ENCODE results near the gene DDX59. TPM values are rescaled to one million over a fixed set of nuclear protein-coding genes. Genes with fewer than 3 reads are reported as not detected.

DDX59 gene
- total RNA-seq, 1 experiment from 2014 or later: 16.0 TPM

DNA sequence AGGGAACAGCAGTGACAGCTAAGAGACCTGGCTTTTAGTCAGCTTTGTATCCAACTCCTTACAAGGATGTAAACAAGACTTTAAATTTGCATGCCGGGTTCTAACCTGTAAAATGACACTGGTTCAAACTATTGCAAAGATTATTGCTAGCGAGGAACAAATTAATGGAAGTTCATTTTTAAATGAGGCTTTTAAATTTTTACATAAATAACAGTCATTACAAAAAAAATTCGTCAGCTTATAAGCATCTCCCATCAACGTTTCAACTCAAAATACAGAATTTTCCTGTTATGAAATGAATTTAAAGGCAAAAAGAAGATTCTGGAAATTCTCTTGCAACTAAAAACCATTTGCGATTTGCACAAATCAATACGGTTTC is 49.8 kb downstream of the DDX59 start (continued):
- TF ChIP-seq ZBTB33 (IDR thresholded peaks at IDR 0.05; ENCODE audit: extremely low read depth, insufficient replicate concordance, low read length) (no peak), SRF (IDR thresholded peaks at IDR 0.05; ENCODE audit: low read depth) (no peak), ZFX (IDR thresholded peaks at IDR 0.05) (no peak)

- DNase-seq (ENCODE audit: low read depth, low spot score) (no peak), ATAC-seq (no peak)
- Histone ChIP-seq H3K27me3 (ENCODE audit: insufficient read depth, low read length) (no peaks in the 10 kb centered on the region), H4K20me1 (ENCODE audit: insufficient read depth) (no peaks in the 10 kb centered on the region), H3K9me2 (ENCODE audit: insufficient read depth) (no peaks in the 10 kb centered on the region), H3K9ac (ENCODE audit: low read length) (no peak overlapping the region), H3K36me3 (ENCODE audit: control insufficient read depth in 1 of 2, insufficient read depth in 2 of 2, low read length in 2 of 2) (peaks cover 11 to 39% of the 10 kb centered on the region in 2 experiments; a peak in 3 of 4 replicates), H3K9me3 (ENCODE audit: control insufficient read depth in 1 of 2, insufficient read depth in 1 of 2, low read depth in 1 of 2, low read length in 2 of 2) (no peaks in the 10 kb centered on the region), H3K27ac (ENCODE audit: low read depth, low read length) (no peak overlapping the region), H2AFZ (ENCODE audit: low read depth, low read length, poor library complexity, severe bottlenecking) (no peak overlapping the region), H3K4me1 (ENCODE audit: control insufficient read depth in 1 of 2, insufficient read depth in 2 of 2, low read length in 2 of 2) (no peaks in the 10 kb centered on the region), H3K79me2 (ENCODE audit: insufficient read depth, low read length) (no peaks in the 10 kb centered on the region), H3K4me3 (replicated peaks in 1 of 2; ENCODE audit: low read depth in 1 of 2, low read length in 2 of 2) (no peak overlapping the region), H3K4me2 (ENCODE audit: low read length) (no peak overlapping the region)
- no peak for TF ChIP-seq JUND (IDR thresholded peaks at IDR 0.05)
- TF ChIP-seq REST (IDR thresholded peaks at IDR 0.05; ENCODE audit: low read depth): no peak
- TF ChIP-seq EGR1 (IDR thresholded peaks at IDR 0.05; ENCODE audit: low read depth): no peak
- no peak for TF ChIP-seq CTCF (IDR thresholded peaks at IDR 0.05 in 2 of 3, conservative IDR thresholded peaks at IDR 0.05 in 1 of 3; ENCODE audit: borderline replicate concordance in 1 of 3, insufficient read depth in 1 of 3, low read depth in 2 of 3, low read length in 2 of 3)
- no peak for TF ChIP-seq ZNF274 (IDR thresholded peaks at IDR 0.05; ENCODE audit: low read depth, low read length)
- TF ChIP-seq POLR2AphosphoS5 (IDR thresholded peaks at IDR 0.05; ENCODE audit: low read depth, low read length): no peak
- TF ChIP-seq SIN3A (IDR thresholded peaks at IDR 0.05; ENCODE audit: low read depth): no peak
- no peak for TF ChIP-seq EZH2 (IDR thresholded peaks at IDR 0.05)
- TF ChIP-seq POLR2A (IDR thresholded peaks at IDR 0.05; ENCODE audit: borderline replicate concordance, extremely low read depth, insufficient read depth, insufficient read length): no peak
- no peak for TF ChIP-seq CEBPB (IDR thresholded peaks at IDR 0.05; ENCODE audit: low read depth)
- TF ChIP-seq ZFX (IDR thresholded peaks at IDR 0.05): no peak
- TF ChIP-seq ZBTB33 (IDR thresholded peaks at IDR 0.05; ENCODE audit: extremely low read depth, insufficient replicate concordance, low read length): no peak
- TF ChIP-seq TCF7L2 (IDR thresholded peaks at IDR 0.05; ENCODE audit: borderline replicate concordance, extremely low read depth, insufficient read depth, insufficient read length): no peak
- TF ChIP-seq, protein P1, sequence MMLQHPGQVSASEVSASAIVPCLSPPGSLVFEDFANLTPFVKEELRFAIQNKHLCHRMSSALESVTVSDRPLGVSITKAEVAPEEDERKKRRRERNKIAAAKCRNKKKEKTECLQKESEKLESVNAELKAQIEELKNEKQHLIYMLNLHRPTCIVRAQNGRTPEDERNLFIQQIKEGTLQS (IDR thresholded peaks at IDR 0.05): no peak
- RAD21 ChIA-PET (ENCODE audit: low non-redundant PET in 1 of 2, low total read pairs in 2 of 2, uncharacterized antibody in 2 of 2, unreplicated experiment in 2 of 2): no interaction called here
- CTCF ChIA-PET: interaction anchor here (1.2 kb wide), 1 partner anchor 11 kb away, joined by 4 read pairs; no protein-coding TSS in a partner anchor
- no TSS peak for BruUV-seq (replicated peaks)
- intact Hi-C loops (cut with micrococcal nuclease): no loop called here
- POLR2A ChIA-PET: no interaction called here
These were observed 58.9 kb downstream of the DDX59 start for GRCh38 chr1:200610846-200611245.
